WTC11 (cell line): ENCODE data around the gene SCARB2.

Source experiments
- AFF4 ChIP-seq: sonication (generic); formaldehyde crosslinking; IDR thresholded peaks from 2 replicates; pipeline ENCODE4 v1.8.1; 2023; ENCODE audit warnings: mild to moderate bottlenecking, missing genetic modification reagents, borderline replicate concordance
- ESRRA ChIP-seq: sonication (generic); formaldehyde crosslinking; IDR thresholded peaks from 2 replicates; pipeline ENCODE4 v1.8.1; 2022; ENCODE audit warnings: mild to moderate bottlenecking, missing genetic modification reagents, borderline replicate concordance
- NR1H2 ChIP-seq: sonication (generic); formaldehyde crosslinking; IDR thresholded peaks from 2 replicates; pipeline ENCODE4 v1.9.0; 2021; ENCODE audit warnings: mild to moderate bottlenecking, moderate library complexity, missing genetic modification reagents
- SP1 ChIP-seq: sonication (generic); formaldehyde crosslinking; conservative IDR thresholded peaks from 2 replicates; pipeline ENCODE4 v1.8.1; 2022; ENCODE audit warnings: missing genetic modification reagents
- ZNF263 ChIP-seq: sonication (generic); formaldehyde crosslinking; IDR thresholded peaks from 2 replicates; pipeline ENCODE4 v1.8.1; 2022; ENCODE audit warnings: low read depth, mild to moderate bottlenecking, moderate library complexity, missing genetic modification reagents
- ZNF416 ChIP-seq: fragments of 250-450 bp; sonication (Bioruptor Pico); IDR thresholded peaks from 2 replicates; pipeline ENCODE4 v1.9.0; 2021; ENCODE audit warnings: mild to moderate bottlenecking, inconsistent platforms
- TF ChIP-seq, protein P1 (sequence below): sonication (generic); formaldehyde crosslinking; IDR thresholded peaks from 2 replicates; pipeline ENCODE4 v1.8.1; 2023; ENCODE audit warnings: mild to moderate bottlenecking, missing genetic modification reagents
- TF ChIP-seq, protein P2 (sequence below): fragments of 200-600 bp; IDR thresholded peaks from 2 replicates; pipeline ENCODE4 v1.8.0; 2022; ENCODE audit warnings: antibody characterized with exemption
- TF ChIP-seq, protein P3 (sequence below): sonication (generic); formaldehyde crosslinking; conservative IDR thresholded peaks from 2 replicates; pipeline ENCODE4 v1.8.1; 2022; ENCODE audit warnings: mild to moderate bottlenecking, missing genetic modification reagents
- TF ChIP-seq, protein P4 (sequence below): fragments of 250-450 bp; sonication (Bioruptor Pico); IDR thresholded peaks from 2 replicates; pipeline ENCODE4 v2.1.2; 2022; ENCODE audit warnings: mild to moderate bottlenecking, moderate library complexity
- TF ChIP-seq, protein P5 (sequence below): sonication (generic); formaldehyde crosslinking; IDR thresholded peaks from 2 replicates; pipeline ENCODE4 v1.8.0; 2022; ENCODE audit warnings: mild to moderate bottlenecking, missing genetic modification reagents
- TF ChIP-seq, protein P6 (sequence below): sonication (generic); formaldehyde crosslinking; IDR thresholded peaks from 2 replicates; pipeline ENCODE4 v1.8.0; 2022; ENCODE audit warnings: mild to moderate bottlenecking, missing genetic modification reagents

GRCh38 chr4:76240236-76240635 is 26.6 kb upstream of the SCARB2 start:
- TF ChIP-seq, protein P1, sequence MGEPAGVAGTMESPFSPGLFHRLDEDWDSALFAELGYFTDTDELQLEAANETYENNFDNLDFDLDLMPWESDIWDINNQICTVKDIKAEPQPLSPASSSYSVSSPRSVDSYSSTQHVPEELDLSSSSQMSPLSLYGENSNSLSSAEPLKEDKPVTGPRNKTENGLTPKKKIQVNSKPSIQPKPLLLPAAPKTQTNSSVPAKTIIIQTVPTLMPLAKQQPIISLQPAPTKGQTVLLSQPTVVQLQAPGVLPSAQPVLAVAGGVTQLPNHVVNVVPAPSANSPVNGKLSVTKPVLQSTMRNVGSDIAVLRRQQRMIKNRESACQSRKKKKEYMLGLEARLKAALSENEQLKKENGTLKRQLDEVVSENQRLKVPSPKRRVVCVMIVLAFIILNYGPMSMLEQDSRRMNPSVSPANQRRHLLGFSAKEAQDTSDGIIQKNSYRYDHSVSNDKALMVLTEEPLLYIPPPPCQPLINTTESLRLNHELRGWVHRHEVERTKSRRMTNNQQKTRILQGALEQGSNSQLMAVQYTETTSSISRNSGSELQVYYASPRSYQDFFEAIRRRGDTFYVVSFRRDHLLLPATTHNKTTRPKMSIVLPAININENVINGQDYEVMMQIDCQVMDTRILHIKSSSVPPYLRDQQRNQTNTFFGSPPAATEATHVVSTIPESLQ (CRISPR knock-in tag), result no peak
- TF ChIP-seq, protein P2, sequence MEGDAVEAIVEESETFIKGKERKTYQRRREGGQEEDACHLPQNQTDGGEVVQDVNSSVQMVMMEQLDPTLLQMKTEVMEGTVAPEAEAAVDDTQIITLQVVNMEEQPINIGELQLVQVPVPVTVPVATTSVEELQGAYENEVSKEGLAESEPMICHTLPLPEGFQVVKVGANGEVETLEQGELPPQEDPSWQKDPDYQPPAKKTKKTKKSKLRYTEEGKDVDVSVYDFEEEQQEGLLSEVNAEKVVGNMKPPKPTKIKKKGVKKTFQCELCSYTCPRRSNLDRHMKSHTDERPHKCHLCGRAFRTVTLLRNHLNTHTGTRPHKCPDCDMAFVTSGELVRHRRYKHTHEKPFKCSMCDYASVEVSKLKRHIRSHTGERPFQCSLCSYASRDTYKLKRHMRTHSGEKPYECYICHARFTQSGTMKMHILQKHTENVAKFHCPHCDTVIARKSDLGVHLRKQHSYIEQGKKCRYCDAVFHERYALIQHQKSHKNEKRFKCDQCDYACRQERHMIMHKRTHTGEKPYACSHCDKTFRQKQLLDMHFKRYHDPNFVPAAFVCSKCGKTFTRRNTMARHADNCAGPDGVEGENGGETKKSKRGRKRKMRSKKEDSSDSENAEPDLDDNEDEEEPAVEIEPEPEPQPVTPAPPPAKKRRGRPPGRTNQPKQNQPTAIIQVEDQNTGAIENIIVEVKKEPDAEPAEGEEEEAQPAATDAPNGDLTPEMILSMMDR, result no peak
- TF ChIP-seq ZNF416 (CRISPR knock-in tag) (no peak), AFF4 (no peak), SP1 (CRISPR knock-in tag) (no peak), ZNF263 (CRISPR knock-in tag) (no peak), ESRRA (CRISPR knock-in tag) (no peak), NR1H2 (CRISPR knock-in tag) (no peak)
- TF ChIP-seq, protein P3, sequence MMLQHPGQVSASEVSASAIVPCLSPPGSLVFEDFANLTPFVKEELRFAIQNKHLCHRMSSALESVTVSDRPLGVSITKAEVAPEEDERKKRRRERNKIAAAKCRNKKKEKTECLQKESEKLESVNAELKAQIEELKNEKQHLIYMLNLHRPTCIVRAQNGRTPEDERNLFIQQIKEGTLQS (CRISPR knock-in tag), result no peak
- TF ChIP-seq, protein P4, sequence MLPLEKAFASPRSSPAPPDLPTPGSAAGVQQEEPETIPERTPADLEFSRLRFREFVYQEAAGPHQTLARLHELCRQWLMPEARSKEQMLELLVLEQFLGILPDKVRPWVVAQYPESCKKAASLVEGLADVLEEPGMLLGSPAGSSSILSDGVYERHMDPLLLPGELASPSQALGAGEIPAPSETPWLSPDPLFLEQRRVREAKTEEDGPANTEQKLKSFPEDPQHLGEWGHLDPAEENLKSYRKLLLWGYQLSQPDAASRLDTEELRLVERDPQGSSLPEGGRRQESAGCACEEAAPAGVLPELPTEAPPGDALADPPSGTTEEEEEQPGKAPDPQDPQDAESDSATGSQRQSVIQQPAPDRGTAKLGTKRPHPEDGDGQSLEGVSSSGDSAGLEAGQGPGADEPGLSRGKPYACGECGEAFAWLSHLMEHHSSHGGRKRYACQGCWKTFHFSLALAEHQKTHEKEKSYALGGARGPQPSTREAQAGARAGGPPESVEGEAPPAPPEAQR (CRISPR knock-in tag), result no peak
- TF ChIP-seq, protein P5, sequence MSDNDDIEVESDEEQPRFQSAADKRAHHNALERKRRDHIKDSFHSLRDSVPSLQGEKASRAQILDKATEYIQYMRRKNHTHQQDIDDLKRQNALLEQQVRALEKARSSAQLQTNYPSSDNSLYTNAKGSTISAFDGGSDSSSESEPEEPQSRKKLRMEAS, result no peak
- TF ChIP-seq, protein P6, sequence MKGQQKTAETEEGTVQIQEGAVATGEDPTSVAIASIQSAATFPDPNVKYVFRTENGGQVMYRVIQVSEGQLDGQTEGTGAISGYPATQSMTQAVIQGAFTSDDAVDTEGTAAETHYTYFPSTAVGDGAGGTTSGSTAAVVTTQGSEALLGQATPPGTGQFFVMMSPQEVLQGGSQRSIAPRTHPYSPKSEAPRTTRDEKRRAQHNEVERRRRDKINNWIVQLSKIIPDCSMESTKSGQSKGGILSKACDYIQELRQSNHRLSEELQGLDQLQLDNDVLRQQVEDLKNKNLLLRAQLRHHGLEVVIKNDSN, result no peak
